Occipital lobe (tissue), 2 donors: ENCODE measurements around the gene DPP6. TPM values are rescaled to one million over a fixed set of nuclear protein-coding genes. Genes with fewer than 3 reads are reported as not detected.

Experiments
- DNase-seq: peaks from one replicate; lab custom pipeline; 2025; lab: John Stamatoyannopoulos, UW
- total RNA-seq: library from RNA; depleted of rRNA; stranded (reverse); fragments of >200 nt; gene quantifications from one replicate; pipeline ENCODE4 v1.2.3, GENCODE V29; 2014

DPP6 gene
- total RNA-seq, 1 donor from 2014 or later = 36.7 TPM

- DNase-seq = no peak
Observed at GRCh38 chr7:154765118-154765517, 712.9 kb downstream of the DPP6 start.

DNA sequence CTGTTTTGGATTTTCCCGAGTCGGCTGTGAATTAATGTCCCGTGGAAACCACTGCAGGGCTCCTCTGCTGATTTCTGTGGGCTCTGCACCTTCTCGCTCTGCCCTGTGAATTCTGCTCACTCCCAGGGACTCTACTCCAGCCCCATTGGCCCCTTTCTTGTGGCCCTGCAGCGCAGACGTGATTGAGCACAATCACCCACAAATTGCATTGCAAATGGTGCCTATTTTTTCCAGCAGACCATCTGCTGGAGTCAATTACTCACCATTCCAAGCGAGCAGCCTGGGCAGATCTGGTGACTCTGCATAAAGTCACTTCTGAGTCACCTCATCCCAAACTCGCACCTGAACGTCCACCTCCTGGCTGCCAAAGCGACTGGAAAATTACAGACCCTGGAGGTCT, 714.9 kb downstream of the DPP6 start:
- DNase-seq = peak; percentile 49

GRCh38 chr7:154767821-154768415, 715.7 kb downstream of the DPP6 start:
- no peak for DNase-seq

DNA sequence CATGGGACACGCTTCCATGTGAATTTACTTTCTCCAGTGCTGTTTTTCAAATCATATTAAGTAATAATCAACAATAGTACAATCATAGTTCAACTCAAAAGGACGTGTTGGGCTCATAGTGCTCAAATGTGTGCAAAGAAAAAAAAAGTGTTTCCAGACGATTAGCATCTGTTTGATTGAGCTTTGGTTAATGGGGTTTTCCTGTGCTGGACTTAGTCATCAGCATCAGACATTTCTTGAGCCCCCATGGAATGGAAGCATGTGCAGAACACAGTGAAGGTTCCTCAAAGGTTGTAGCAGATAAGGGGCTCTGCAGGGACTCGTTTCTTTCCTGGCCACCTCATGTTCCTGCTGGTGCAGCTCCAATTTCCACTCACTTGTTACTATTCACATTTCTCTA, 716.8 kb downstream of the DPP6 start:
- DNase-seq = no peak

- no peak for DNase-seq
Observed at GRCh38 chr7:154769527-154769926, 717.3 kb downstream of the DPP6 start.

- no peak for DNase-seq
Observed at GRCh38 chr7:154770361-154770760, 718.2 kb downstream of the DPP6 start.

DNA sequence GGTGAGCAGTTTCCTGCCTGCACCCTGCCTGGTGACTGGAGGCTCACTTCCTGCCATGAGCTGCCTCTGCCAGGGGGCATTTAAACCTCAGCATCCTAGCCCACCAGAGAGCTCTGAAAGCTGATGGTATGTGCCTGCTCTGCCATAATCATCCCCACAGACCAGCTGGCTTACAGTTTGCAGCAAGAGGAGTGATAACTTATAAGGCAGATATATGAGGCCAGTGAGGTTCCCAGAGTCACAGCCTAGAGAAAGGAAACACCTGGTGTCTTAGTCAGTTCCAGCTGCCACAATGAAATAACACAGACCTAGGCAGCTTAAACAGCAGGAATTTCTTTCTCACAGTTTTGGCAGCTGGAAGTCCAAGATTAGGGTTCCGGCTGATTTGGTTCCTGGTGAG, 718.8 kb downstream of the DPP6 start:
- DNase-seq = no peak

DNA sequence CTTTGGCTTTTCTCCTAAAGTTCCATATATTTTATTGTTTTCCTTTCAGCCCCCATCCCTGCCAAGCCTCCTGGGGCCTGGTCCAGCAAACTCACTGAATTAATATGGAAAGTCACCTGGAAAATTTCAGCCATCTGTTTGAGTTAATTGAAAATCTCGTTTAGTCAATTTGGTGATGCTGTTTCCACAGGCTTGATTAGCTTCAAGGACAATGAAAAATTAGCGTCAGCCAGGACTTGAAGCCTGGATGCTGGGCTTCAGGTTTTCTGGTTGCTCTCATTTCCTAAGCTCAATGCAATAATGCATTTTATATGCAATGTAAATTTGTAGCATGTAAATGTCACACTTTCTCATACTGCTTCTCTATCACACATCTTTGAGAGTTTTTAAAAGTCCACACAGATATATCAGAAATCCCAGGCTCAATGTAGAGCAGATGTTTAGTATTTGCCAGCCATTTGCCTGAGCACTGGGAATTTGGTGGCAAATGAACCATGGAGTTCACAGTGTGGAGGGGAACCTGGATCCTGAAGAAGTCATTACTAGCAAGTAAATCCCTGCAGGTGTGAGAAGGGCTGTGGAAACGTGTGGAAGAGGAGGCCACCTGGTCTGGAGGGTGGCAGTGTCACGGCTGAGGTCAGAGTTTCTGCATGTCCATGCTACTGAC, 722.2 kb downstream of the DPP6 start:
- no peak for DNase-seq

GRCh38 chr7:154775681-154776080, 723.5 kb downstream of the DPP6 start:
- DNase-seq = no peak

DNA sequence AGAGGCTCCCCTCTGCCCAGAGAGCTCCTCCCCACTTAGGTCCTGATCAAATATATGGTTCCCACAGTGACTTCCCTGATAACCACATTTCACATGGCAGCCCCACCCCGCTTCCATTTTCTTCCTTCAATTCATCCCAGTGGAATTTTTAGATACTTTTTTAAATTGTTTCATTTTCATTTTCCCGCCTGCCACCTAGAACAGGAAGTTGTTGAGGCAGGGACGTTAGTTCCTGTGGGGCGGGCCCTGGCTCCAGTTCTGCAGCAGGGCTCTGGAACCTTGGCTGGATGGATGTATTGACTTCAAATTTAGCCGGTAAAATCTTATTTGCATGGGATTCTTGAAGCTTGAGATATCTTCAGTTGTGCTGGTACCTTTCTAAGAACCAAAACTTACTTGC, 724.2 kb downstream of the DPP6 start:
- no peak for DNase-seq

DNA sequence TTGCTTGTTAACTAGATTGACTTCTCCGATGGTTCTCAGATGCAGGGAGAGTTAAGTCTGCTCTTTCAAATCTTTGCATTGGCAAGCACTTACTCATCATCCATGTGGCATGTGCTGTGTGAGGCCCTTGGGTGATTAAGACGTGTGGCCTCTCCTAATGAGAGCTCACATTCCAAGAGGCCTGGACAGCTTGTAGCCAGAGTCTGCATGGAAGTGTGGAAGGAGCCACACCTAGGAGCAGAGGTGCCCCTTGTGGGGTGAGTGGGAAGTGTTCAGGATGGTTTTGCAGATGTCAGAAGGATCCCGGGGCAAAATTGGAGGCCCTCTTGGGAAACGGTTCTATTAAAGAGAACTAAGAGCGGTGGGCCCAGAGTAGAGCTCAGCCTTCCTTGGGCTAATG, 724.8 kb downstream of the DPP6 start:
- DNase-seq = no peak

DNA sequence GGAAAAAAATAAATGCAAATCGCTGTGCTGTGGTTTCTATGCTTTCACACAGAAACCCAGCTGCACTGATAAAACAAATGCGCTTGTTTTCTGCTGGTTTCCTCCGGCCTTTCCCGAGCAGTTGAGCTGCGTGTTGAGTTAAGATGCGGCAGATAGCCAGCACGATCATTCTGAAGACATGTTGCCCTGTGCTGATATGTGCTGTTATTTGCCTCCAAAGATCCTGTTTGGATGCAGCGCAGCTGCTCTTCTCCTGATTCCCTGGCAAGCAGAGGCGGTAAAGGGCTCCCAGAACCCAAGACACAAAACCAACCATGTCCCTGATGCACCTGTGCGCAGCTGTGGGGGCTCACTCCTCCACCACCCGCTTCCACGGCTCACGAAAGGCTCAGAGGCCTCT, 725.3 kb downstream of the DPP6 start:
- peak; percentile 61 for DNase-seq

- DNase-seq = no peak
Observed at GRCh38 chr7:154777908-154778307, 725.7 kb downstream of the DPP6 start.

GRCh38 chr7:154781369-154782303, 729.4 kb downstream of the DPP6 start:
- DNase-seq = peak; percentile 28

DNA sequence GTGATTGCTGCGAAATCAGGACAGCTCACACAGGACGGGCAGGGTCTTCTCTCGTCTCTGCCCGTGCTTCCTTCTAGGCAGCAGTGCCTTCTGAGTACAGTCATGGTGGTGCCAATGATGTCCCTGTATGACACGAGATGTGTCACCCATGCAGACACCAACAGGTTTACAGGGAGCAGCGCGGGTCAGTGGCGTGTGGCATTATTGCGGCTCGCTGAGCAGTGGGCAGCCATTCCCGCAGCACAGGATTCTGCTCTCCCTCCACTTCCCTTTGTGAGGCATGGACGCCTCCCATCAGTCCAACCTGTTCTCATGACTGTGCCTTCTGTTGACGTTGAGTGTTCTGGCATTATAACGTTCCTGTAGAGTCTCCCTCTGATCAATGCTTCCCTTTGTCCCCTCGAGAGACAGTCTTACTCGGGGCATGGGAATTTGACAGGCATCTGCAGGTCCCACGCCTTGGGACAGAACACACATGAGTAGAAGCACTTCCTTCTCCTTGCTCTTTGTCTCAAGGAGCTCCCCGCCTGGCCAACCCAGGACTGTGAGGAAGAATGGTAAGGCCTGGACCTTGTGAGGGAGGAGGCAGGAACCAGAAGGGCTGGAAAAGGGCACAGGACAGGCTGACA, 731.2 kb downstream of the DPP6 start:
- DNase-seq = no peak

- no peak for DNase-seq
Observed at GRCh38 chr7:154785898-154786297, 733.7 kb downstream of the DPP6 start.

- peak; percentile 48 for DNase-seq
Observed at GRCh38 chr7:154789404-154789803, 737.2 kb downstream of the DPP6 start.

DNA sequence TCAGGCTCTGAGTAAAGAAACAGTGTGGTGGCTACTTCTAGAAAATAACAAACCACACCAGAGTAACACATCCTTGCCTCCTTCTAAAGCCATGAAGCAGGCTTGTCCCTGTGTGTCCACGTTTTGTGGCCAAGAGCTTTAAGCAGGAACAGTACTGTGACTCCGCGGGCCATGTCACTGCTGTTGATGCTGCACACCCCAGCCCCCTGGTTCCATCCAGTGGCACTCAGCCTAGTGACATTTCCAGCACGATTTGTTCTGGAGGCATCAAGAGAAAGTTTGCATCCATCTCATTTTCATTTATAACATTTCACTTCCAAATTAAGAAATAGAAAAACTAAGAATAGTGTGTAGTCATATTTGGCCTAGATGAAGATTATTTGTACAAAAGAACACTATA, 739.4 kb downstream of the DPP6 start:
- DNase-seq = peak; percentile 17

DNA sequence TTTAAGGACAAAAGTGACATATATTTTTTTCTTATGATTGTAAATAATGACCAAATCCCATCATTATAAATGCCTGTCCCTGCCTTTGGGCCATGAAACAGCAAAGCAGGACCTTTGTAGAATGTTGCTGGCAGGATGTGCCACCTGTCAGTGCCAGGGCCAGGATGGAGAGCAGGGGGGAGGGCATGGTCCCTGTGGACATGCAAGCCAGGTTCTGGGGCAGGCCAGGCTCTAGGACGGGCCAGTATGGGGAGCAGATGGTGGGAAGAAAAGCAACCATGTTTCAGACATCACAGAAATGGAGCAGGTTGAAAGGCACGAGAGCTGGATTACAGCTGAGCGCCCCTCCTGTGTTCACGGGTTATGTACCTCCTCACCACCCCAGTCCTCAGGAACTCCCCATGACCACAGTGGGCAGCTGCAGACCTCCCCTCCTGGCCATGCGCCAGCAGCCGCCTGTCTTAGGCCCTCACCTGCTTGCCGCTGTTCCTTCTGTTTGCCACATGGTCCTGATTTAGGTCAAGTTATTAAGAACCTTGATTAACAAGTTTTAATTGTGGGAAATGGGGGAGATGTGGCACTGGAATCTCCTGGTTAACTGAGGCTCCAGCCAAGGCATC, 740.3 kb downstream of the DPP6 start:
- no peak for DNase-seq

DNA sequence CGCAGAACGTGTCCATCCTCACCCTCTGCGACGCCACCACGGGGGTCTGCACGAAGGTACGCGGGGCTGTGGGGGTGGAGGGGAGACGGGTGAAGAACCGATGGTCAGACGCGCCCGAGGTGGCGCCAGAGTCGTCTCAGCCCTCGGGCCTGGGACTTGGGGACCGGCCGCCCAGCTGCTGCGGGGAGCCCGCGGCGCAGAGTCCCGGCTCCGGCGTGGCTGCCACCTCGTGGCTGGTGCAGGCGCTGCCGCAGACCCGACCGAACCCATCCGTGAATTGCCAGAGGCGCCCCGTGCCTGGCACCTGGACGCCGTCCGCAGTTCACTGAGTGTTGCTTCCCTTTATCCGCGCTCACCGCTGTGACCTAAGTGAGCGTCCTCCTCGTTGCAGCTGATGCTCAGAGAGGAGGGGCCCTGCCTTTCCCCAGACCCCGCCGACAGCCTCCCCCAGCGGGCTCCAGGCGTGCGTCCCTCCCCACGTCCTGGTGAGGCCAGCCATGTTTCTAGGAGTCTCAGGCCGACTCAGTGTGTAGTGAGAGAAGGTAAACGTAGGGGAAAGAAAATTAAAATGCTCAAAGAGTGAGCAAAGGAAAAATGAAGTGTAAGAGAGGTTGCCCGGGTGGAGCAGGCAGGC, 742.1 kb downstream of the DPP6 start:
- no peak for DNase-seq

GRCh38 chr7:154795014-154795413, 742.8 kb downstream of the DPP6 start:
- no peak for DNase-seq
